C4-2B (cell line): ENCODE measurements around the gene ZBTB7B.

ENCODE experiments used
- H3K27ac ChIP-seq: fragments of 450-650 bp; 2 replicates; pipeline ENCODE4 v1.5.1; 2017
- CTCF ChIP-seq: fragments of 450-650 bp; conservative IDR thresholded peaks from 2 replicates; pipeline ENCODE4 v1.5.1; 2017; ENCODE audit warnings: mild to moderate bottlenecking
- ZFX ChIP-seq: fragments of 450-650 bp; IDR thresholded peaks from 2 replicates; pipeline ENCODE4 v1.6.1; 2017

Gene ZBTB7B

GRCh38 chr1:155066777-155067176, 64.2 kb downstream of the ZBTB7B start:
- H3K27ac ChIP-seq: no peak overlapping the region
- no peak for TF ChIP-seq ZFX
- TF ChIP-seq CTCF: no peak
